IMR-90 (cell line): ENCODE data around the gene SLC27A4. TPM values are rescaled to one million over a fixed set of nuclear protein-coding genes. Genes with fewer than 3 reads are reported as not detected.
A peak's percentile ranks its signal among the peaks of the same experiment; 100 is the strongest.

ENCODE experiments used
- ATAC-seq: fragments of 200-7000 bp; cut with Tn5 transposase; 2 replicates; pipeline ENCODE4 v1.9.1; 2020; ENCODE audit warnings: low read depth, mild to moderate bottlenecking, moderate library complexity
- BruUV-seq: library from RNA; stranded (reverse); fragments of 400-500 nt; replicated peaks from 2 replicates; lab custom pipeline; 2021; lab: Mats Ljungman, UMichigan
- CTCF ChIA-PET: fragments of 300-600 bp; formaldehyde crosslinking; extraction: SDS; loops from one replicate; lab custom pipeline; 2021; ENCODE audit warnings: antibody characterized with exemption; lab: Yijun Ruan, JAX
- POLR2A ChIA-PET: fragments of 300-600 bp; sonication (Branson Sonifier 250); formaldehyde crosslinking; loops from one replicate; lab custom pipeline; 2022; ENCODE audit warnings: antibody characterized with exemption; ENCODE audit not compliant: unreplicated experiment; lab: Charles Lee
- DNase-seq: peaks from one replicate; pipeline ENCODE4 v3.0.0; 2013
- H2AFZ ChIP-seq: replicated peaks from 2 replicates; pipeline ENCODE3; 2013; ENCODE audit warnings: low read length, mild to moderate bottlenecking; ENCODE audit not compliant: poor library complexity
- H2AK5ac ChIP-seq: 2 replicates; pipeline ENCODE4 v1.6.1; 2013; ENCODE audit warnings: low read depth, low read length, inconsistent platforms
- H2AK9ac ChIP-seq: replicated peaks from 2 replicates; pipeline ENCODE3; 2013; ENCODE audit warnings: mild to moderate bottlenecking, low read depth, low read length, moderate library complexity; ENCODE audit not compliant: poor library complexity
- H2BK120ac ChIP-seq: 2 replicates; pipeline ENCODE4 v1.6.1; 2013; ENCODE audit warnings: low read depth, low read length, inconsistent platforms
- H2BK15ac ChIP-seq: 3 replicates; pipeline ENCODE4 v1.6.1; 2013; ENCODE audit warnings: low read depth, low read length, inconsistent platforms
- H2BK20ac ChIP-seq: 2 replicates; pipeline ENCODE4 v1.6.1; 2013; ENCODE audit warnings: low read depth, mild to moderate bottlenecking, inconsistent platforms, low read length, moderate library complexity
- H2BK5ac ChIP-seq: 2 replicates; pipeline ENCODE4 v1.6.1; 2013; ENCODE audit warnings: mild to moderate bottlenecking, low read depth, low read length, inconsistent platforms; ENCODE audit not compliant: poor library complexity, severe bottlenecking
- H3K14ac ChIP-seq: replicated peaks from 2 replicates; pipeline ENCODE4 v1.6.1; 2013; ENCODE audit warnings: low read depth, low read length, inconsistent platforms
- H3K18ac ChIP-seq: 2 replicates; pipeline ENCODE4 v1.6.1; 2013; ENCODE audit warnings: low read depth, low read length, control low read depth
- H3K23ac ChIP-seq: 2 replicates; pipeline ENCODE4 v1.6.1; 2013; ENCODE audit warnings: low read depth, low read length, inconsistent platforms
- H3K27ac ChIP-seq: 2 replicates; pipeline ENCODE4 v1.5.1; 2013; ENCODE audit warnings: mild to moderate bottlenecking, control low read depth, low read length; ENCODE audit not compliant: insufficient read depth
- H3K27me3 ChIP-seq: 2 replicates; pipeline ENCODE4 v1.6.1; 2013; ENCODE audit warnings: low read length; ENCODE audit not compliant: control insufficient read depth, insufficient read depth
- H3K36me3 ChIP-seq: 2 replicates; pipeline ENCODE4 v1.6.1; 2013; ENCODE audit warnings: low read length, mixed read lengths; ENCODE audit not compliant: control insufficient read depth, insufficient read depth
- H3K4ac ChIP-seq: 2 replicates; pipeline ENCODE4 v1.6.1; 2013; ENCODE audit warnings: low read depth, low read length, inconsistent platforms
- H3K4me1 ChIP-seq: 2 replicates; pipeline ENCODE4 v1.6.1; 2013; ENCODE audit warnings: low read length, mixed read lengths; ENCODE audit not compliant: control insufficient read depth, insufficient read depth
- H3K4me2 ChIP-seq: 2 replicates; pipeline ENCODE4 v1.6.1; 2013; ENCODE audit warnings: low read depth, mild to moderate bottlenecking, control low read depth, low read length, moderate library complexity
- H3K4me3 ChIP-seq: 2 replicates; pipeline ENCODE4 v1.5.1; 2013; ENCODE audit warnings: low read depth, mild to moderate bottlenecking, control low read depth, low read length, moderate library complexity; ENCODE audit not compliant: insufficient read depth
- H3K56ac ChIP-seq: 2 replicates; pipeline ENCODE4 v1.6.1; 2013; ENCODE audit warnings: low read length, inconsistent platforms; ENCODE audit not compliant: insufficient read depth; ENCODE audit errors: extremely low read depth
- H3K79me1 ChIP-seq, 2 experiments: 2 replicates each; pipeline ENCODE4 v1.6.1; 2013; ENCODE audit warnings: low read length in 2 of 2, inconsistent platforms in 1 of 2, low read depth in 1 of 2
- H3K9ac ChIP-seq: 2 replicates; pipeline ENCODE4 v1.6.1; 2013; ENCODE audit warnings: low read depth, low read length, control low read depth
- H3K9me1 ChIP-seq: 2 replicates; pipeline ENCODE4 v1.6.1; 2013; ENCODE audit warnings: low read length, inconsistent platforms; ENCODE audit not compliant: insufficient read depth
- H3K9me3 ChIP-seq: 2 replicates; pipeline ENCODE4 v1.6.1; 2013; ENCODE audit warnings: low read length; ENCODE audit not compliant: control insufficient read depth, insufficient read depth
- H4K20me1 ChIP-seq: 2 replicates; pipeline ENCODE4 v1.6.1; 2013; ENCODE audit warnings: low read length, inconsistent platforms; ENCODE audit not compliant: insufficient read depth
- H4K5ac ChIP-seq: 2 replicates; pipeline ENCODE4 v1.6.1; 2013; ENCODE audit warnings: mild to moderate bottlenecking, low read depth, low read length, control low read depth
- H4K8ac ChIP-seq, 2 experiments: 2 replicates each; pipeline ENCODE4 v1.6.1; 2013; ENCODE audit warnings: low read depth in 2 of 2, low read length in 2 of 2, control low read depth in 1 of 2, inconsistent platforms in 1 of 2
- H4K91ac ChIP-seq: 2 replicates; pipeline ENCODE4 v1.6.1; 2013; ENCODE audit warnings: low read depth, low read length, inconsistent platforms; ENCODE audit not compliant: insufficient read depth
- BHLHE40 ChIP-seq: fragments of 150-350 bp; IDR thresholded peaks from 2 replicates; pipeline ENCODE4 v1.6.1; 2016; ENCODE audit warnings: mild to moderate bottlenecking, low read depth, low read length
- CEBPB ChIP-seq: IDR thresholded peaks from 2 replicates; pipeline ENCODE4 v1.6.1; 2012; ENCODE audit warnings: low read depth, low read length, improper control_type of control experiment
- CHD1 ChIP-seq: IDR thresholded peaks from 2 replicates; pipeline ENCODE4 v1.6.1; 2012; ENCODE audit warnings: low read depth, low read length, improper control_type of control experiment
- FOS ChIP-seq: fragments of 150-350 bp; IDR thresholded peaks from 2 replicates; pipeline ENCODE4 v1.6.1; 2016; ENCODE audit warnings: low read depth, low read length
- MAZ ChIP-seq: IDR thresholded peaks from 2 replicates; pipeline ENCODE4 v1.6.1; 2012; ENCODE audit warnings: low read depth, mild to moderate bottlenecking, low read length, improper control_type of control experiment, moderate library complexity, borderline replicate concordance
- MXI1 ChIP-seq: IDR thresholded peaks from 2 replicates; pipeline ENCODE4 v1.6.1; 2012; ENCODE audit warnings: low read depth, mild to moderate bottlenecking, low read length, moderate library complexity, borderline replicate concordance
- NFE2L2 ChIP-seq: fragments of 150-350 bp; IDR thresholded peaks from 2 replicates; pipeline ENCODE4 v1.6.1; 2016; ENCODE audit warnings: low read depth, mild to moderate bottlenecking, low read length
- RAD21 ChIP-seq: IDR thresholded peaks from 2 replicates; pipeline ENCODE4 v1.6.1; 2012; ENCODE audit warnings: low read length, improper control_type of control experiment
- RCOR1 ChIP-seq: IDR thresholded peaks from 2 replicates; pipeline ENCODE4 v1.6.1; 2012; ENCODE audit warnings: mild to moderate bottlenecking, low read length, improper control_type of control experiment; ENCODE audit not compliant: insufficient replicate concordance
- RFX5 ChIP-seq: IDR thresholded peaks from 2 replicates; pipeline ENCODE4 v1.8.0; 2012; ENCODE audit warnings: low read depth, mild to moderate bottlenecking, low read length, moderate library complexity
- WGBS, 2 experiments: methylation state at CpG; one replicate each; pipeline versions ENCODE4 v1.1.5 to v1.1.7; 2013; ENCODE audit warnings: missing lambda C conversion rate in 2 of 2; ENCODE audit not compliant: insufficient read length in 1 of 2; ENCODE audit errors: extremely low coverage in 2 of 2; 5-methylcytosine and 5-hydroxymethylcytosine counted together
- dilution Hi-C: fragments of 300-500 bp; cut with HindIII; formaldehyde crosslinking; loops from one replicate; pipeline ENCODE4 v1.14.3; 2018; ENCODE audit warnings: low sequenced_read_pairs; ENCODE audit not compliant: unreplicated experiment
- in situ Hi-C: fragments of 300-500 bp; cut with MboI; formaldehyde crosslinking; loops from 3 replicates; pipeline ENCODE4 v1.14.3; 2019; ENCODE audit warnings: low sequenced_read_pairs, inconsistent platforms, mixed read lengths
- intact Hi-C: fragments of 100-400 bp; cut with micrococcal nuclease; formaldehyde crosslinking; loops from 2 replicates; pipeline ENCODE4 v1.10.0; 2022
- polyA plus RNA-seq, 3 experiments: library from polyadenylated mRNA; depleted of rRNA; stranded (reverse); fragments of >200 nt; gene quantifications; 2 replicates each; pipeline ENCODE4 v1.2.3, GENCODE V29; 2012; ENCODE audit warnings: low replicate concordance in 1 of 3
- total RNA-seq: library from RNA; depleted of rRNA; stranded (reverse); fragments of >200 nt; gene quantifications from 2 replicates; pipeline ENCODE4 v1.2.3, GENCODE V29; 2012
- TF ChIP-seq, protein P1 (sequence below): fragments of 150-350 bp; IDR thresholded peaks from 2 replicates; pipeline ENCODE4 v1.6.1; 2016; ENCODE audit warnings: low read depth, mild to moderate bottlenecking, low read length, moderate library complexity, borderline replicate concordance
- TF ChIP-seq, protein P2 (sequence below): conservative IDR thresholded peaks from 2 replicates; pipeline ENCODE4 v1.5.1; 2012; ENCODE audit warnings: mild to moderate bottlenecking, low read depth, low read length, improper control_type of control experiment
- TF ChIP-seq, protein P3 (sequence below): fragments of 150-350 bp; IDR thresholded peaks from 2 replicates; pipeline ENCODE4 v1.6.1; 2017; ENCODE audit warnings: mild to moderate bottlenecking, antibody characterized with exemption, low read length, low read depth

SLC27A4 gene
- total and polyA plus RNA-seq, 2 of the 4 experiments (the other 2 are of a cell fraction): 9.7 to 13.7 TPM

DNA sequence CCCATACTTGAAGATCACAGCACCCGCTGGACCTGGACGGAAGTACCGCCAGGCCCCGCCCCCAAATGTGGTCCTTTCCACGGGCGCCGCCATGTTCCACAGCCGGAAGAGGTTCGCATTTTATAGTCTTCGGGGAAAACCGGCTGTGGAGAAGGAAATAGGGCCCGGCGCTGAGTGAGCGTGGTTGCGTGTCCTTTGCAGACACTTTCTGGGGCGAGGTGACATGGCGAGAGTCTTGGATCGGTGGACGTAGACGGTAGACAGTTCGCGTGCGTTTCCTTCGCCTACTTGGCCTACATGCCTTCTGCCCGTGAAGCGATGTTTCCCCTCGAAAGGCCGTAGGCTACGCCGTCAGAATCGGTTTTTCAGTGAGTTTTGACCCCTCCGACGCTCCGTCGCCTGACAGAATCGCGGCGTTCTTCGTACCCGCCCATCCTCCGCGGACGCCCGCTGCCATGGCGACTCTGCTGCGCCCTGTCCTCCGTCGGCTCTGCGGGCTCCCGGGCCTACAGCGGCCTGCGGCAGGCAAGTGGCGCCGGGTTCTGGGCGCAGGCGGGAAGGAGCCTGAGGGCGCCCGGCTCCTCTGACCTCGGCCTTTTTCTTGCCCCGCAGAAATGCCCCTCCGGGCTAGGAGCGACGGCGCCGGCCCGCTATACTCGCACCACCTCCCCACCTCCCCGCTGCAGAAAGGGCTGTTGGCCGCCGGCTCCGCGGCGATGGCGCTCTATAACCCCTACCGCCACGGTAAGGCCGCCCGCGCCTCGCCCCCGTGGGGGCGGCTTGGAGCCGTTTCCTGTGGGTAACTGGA lies 17.7 kb upstream of the SLC27A4 start, which contains the start of the genes COQ4 and TRUB2:
TSS of gene COQ4 (plus strand) at position 436 of the 808 bp plus-strand sequence. CDS start at position 456, 20 bp downstream.
TSS of gene TRUB2 (minus strand) at position 44 of the 808 bp plus-strand sequence. CDS start at position 5, 39 bp downstream.
- H3K9me3 ChIP-seq: no peaks in the 10 kb centered on the region
- no TSS peak for BruUV-seq
- POLR2A ChIA-PET: no interaction called here
- ATAC-seq: peak; percentile 93
- H3K27me3 ChIP-seq: no peaks in the 10 kb centered on the region
- peak within 1 kb of the TSS; percentile 99 for H3K27ac ChIP-seq
- CTCF ChIA-PET: no interaction called here
- H3K14ac ChIP-seq: peak within 1 kb of the TSS; percentile 99
- peak within 1 kb of the TSS; percentile 100 for H3K9ac ChIP-seq
- in situ Hi-C loops: no loop called here
- H2BK15ac ChIP-seq: peak within 1 kb of the TSS; percentile 100
- H3K23ac ChIP-seq: peak within 1 kb of the TSS; percentile 100
- peak within 1 kb of the TSS; percentile 99 for H4K5ac ChIP-seq
- 0% methylated on average over 47 of the region's 83 CpGs; no CpG with 5 or more reads in 1 of the 2 experiments for WGBS, 2 experiments
- peak within 1 kb of the TSS; percentile 57 for H3K4me3 ChIP-seq
- DNase-seq: peak; percentile 92
- H2BK120ac ChIP-seq: peak within 1 kb of the TSS; percentile 99
- H3K18ac ChIP-seq: peak within 1 kb of the TSS; percentile 99
- peaks cover 38 to 54% of the 10 kb centered on the region in 2 experiments for H3K79me1 ChIP-seq
- H2BK20ac ChIP-seq: peak within 1 kb of the TSS; percentile 91
- intact Hi-C loops: loop anchor here (2.0 kb wide), 1 partner anchor 28 kb away; no protein-coding TSS in a partner anchor
- H3K9me1 ChIP-seq: peaks cover 2% of the 10 kb centered on the region; the same call in 1 of the 2 replicates
- H4K20me1 ChIP-seq: 0 out of 2 replicates have a peak, but pooled peaks cover 4% of the 10 kb centered on the region
- H3K4ac ChIP-seq: peak within 1 kb of the TSS; percentile 99
- H2AK5ac ChIP-seq: peak within 1 kb of the TSS; percentile 96
- H2BK5ac ChIP-seq: peak within 1 kb of the TSS; percentile 97
- H2AK9ac ChIP-seq: peak within 1 kb of the TSS; percentile 89
- H3K4me2 ChIP-seq: peak within 1 kb of the TSS; percentile 95
- peak within 1 kb of the TSS; percentile 100 for H4K91ac ChIP-seq
- dilution Hi-C loops: no loop called here
- peak within 1 kb of the TSS; percentile 98 for H2AFZ ChIP-seq
- H3K36me3 ChIP-seq: peaks cover 15% of the 10 kb centered on the region
- peaks cover 5% of the 10 kb centered on the region for H3K4me1 ChIP-seq
- peak within 1 kb of the TSS; percentile 100 for H3K56ac ChIP-seq
- peak within 1 kb of the TSS; percentile 99 to 100 for H4K8ac ChIP-seq
- TF ChIP-seq CHD1 (no peak), FOS (no peak; the same call in 1 of the 2 replicates), NFE2L2 (no peak), BHLHE40 (no peak), CEBPB (no peak), RAD21 (no peak), MAZ (peak; percentile 69), RCOR1 (no peak), RFX5 (no peak), MXI1 (peak; percentile 100)
- TF ChIP-seq, protein P1, sequence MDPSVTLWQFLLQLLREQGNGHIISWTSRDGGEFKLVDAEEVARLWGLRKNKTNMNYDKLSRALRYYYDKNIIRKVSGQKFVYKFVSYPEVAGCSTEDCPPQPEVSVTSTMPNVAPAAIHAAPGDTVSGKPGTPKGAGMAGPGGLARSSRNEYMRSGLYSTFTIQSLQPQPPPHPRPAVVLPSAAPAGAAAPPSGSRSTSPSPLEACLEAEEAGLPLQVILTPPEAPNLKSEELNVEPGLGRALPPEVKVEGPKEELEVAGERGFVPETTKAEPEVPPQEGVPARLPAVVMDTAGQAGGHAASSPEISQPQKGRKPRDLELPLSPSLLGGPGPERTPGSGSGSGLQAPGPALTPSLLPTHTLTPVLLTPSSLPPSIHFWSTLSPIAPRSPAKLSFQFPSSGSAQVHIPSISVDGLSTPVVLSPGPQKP: no peak
- TF ChIP-seq, protein P2, sequence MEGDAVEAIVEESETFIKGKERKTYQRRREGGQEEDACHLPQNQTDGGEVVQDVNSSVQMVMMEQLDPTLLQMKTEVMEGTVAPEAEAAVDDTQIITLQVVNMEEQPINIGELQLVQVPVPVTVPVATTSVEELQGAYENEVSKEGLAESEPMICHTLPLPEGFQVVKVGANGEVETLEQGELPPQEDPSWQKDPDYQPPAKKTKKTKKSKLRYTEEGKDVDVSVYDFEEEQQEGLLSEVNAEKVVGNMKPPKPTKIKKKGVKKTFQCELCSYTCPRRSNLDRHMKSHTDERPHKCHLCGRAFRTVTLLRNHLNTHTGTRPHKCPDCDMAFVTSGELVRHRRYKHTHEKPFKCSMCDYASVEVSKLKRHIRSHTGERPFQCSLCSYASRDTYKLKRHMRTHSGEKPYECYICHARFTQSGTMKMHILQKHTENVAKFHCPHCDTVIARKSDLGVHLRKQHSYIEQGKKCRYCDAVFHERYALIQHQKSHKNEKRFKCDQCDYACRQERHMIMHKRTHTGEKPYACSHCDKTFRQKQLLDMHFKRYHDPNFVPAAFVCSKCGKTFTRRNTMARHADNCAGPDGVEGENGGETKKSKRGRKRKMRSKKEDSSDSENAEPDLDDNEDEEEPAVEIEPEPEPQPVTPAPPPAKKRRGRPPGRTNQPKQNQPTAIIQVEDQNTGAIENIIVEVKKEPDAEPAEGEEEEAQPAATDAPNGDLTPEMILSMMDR: no peak
- TF ChIP-seq, protein P3, sequence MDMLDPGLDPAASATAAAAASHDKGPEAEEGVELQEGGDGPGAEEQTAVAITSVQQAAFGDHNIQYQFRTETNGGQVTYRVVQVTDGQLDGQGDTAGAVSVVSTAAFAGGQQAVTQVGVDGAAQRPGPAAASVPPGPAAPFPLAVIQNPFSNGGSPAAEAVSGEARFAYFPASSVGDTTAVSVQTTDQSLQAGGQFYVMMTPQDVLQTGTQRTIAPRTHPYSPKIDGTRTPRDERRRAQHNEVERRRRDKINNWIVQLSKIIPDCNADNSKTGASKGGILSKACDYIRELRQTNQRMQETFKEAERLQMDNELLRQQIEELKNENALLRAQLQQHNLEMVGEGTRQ: no peak
